Motor neuron (in vitro differentiated cells): ENCODE data around the gene CATSPERD. TPM values are rescaled to one million over a fixed set of nuclear protein-coding genes. Genes with fewer than 3 reads are reported as not detected.

Experiments
- total RNA-seq, 8 experiments: library from RNA; unstranded; fragments of 300-600 nt; gene quantifications; 2 replicates each; pipeline versions ENCODE4 v1.2.3 to v1.2.4, GENCODE V29; 2022

The CATSPERD gene
- total RNA-seq, 8 experiments from 2014 or later: 0.05 TPM; not detected in 7

Other genes with a start within 250 kb of the CATSPERD start
- 1 to 10 TPM in 5 of 8 experiments, under 1 TPM in 3; 0.46 to 2.6 (median 1.1) TPM for gene TINCR, start 152.7 kb upstream of the CATSPERD start, total RNA-seq
- 10 to 100 TPM; 31.1 to 97.5 (median 50.6) TPM for gene SAFB2, start 97.9 kb upstream of the CATSPERD start, total RNA-seq
- 100 to 1,000 TPM in 3 of 8 experiments, 10 to 100 TPM in 5; 37.2 to 144 (median 73.5) TPM for gene SAFB, start 97.6 kb upstream of the CATSPERD start, total RNA-seq
- 10 to 100 TPM; 36.6 to 86.7 (median 54.2) TPM for gene MICOS13, start 40.1 kb upstream of the CATSPERD start, total RNA-seq
- gene HSD11B1L, start 39.6 kb upstream of the CATSPERD start, total RNA-seq: 10 to 100 TPM in 5 of 8 experiments, 1 to 10 TPM in 3; 4.6 to 28.1 (median 20.6) TPM
- gene RPL36, start 30.3 kb upstream of the CATSPERD start, total RNA-seq: 1,000 to 10,000 TPM; 1,024 to 1,875 (median 1,439) TPM
- 100 to 1,000 TPM in 1 of 8 experiments, 10 to 100 TPM in 7; 49.8 to 109 (median 94.9) TPM for gene LONP1, start 491 bp upstream of the CATSPERD start, total RNA-seq
- 1 to 10 TPM in 6 of 8 experiments, under 1 TPM in 2; 0.43 to 5.7 (median 1.3) TPM for gene PRR22, start 64.1 kb downstream of the CATSPERD start, total RNA-seq
- 10 to 100 TPM in 7 of 8 experiments, 1 to 10 TPM in 1; 8.9 to 49.0 (median 20.2) TPM for gene DUS3L, start 70.5 kb downstream of the CATSPERD start, total RNA-seq
- gene NRTN, start 84.4 kb downstream of the CATSPERD start, total RNA-seq: 1 to 10 TPM in 3 of 8 experiments, under 1 TPM in 3, not detected in 2; 0.49 to 2.7 (median 1.1) TPM
- 1 to 10 TPM in 2 of 8 experiments, under 1 TPM in 5, not detected in 1; 0.35 to 2.2 (median 0.87) TPM for gene FUT6, start 119.1 kb downstream of the CATSPERD start, total RNA-seq
- gene FUT3, start 130.8 kb downstream of the CATSPERD start, total RNA-seq: 1 to 10 TPM in 4 of 8 experiments, under 1 TPM in 2, not detected in 2; 0.21 to 4.5 (median 1.4) TPM
- gene FUT5, start 149.9 kb downstream of the CATSPERD start, total RNA-seq: 1 to 10 TPM in 1 of 8 experiments, under 1 TPM in 5, not detected in 2; 0.13 to 1.6 (median 0.44) TPM
- 100 to 1,000 TPM; 253 to 531 (median 343) TPM for gene NDUFA11, start 183.2 kb downstream of the CATSPERD start, total RNA-seq
- 1 to 10 TPM; 1.8 to 5.2 (median 3.3) TPM for gene VMAC, start 184.2 kb downstream of the CATSPERD start, total RNA-seq
- gene CAPS, start 193.6 kb downstream of the CATSPERD start, total RNA-seq: 10 to 100 TPM in 3 of 8 experiments, 1 to 10 TPM in 5; 3.1 to 62.5 (median 8.0) TPM